Ishikawa (cell line): ENCODE results near the gene DMBT1.

ENCODE experiments used
- CEBPB ChIP-seq: IDR thresholded peaks from 2 replicates; pipeline ENCODE4 v1.6.1; 2012
- CREB1 ChIP-seq: IDR thresholded peaks from 2 replicates; pipeline ENCODE4 v1.6.1; 2012; ENCODE audit warnings: low read depth
- EGR1 ChIP-seq: IDR thresholded peaks from 2 replicates; pipeline ENCODE4 v1.6.1; 2012
- EP300 ChIP-seq: IDR thresholded peaks from 2 replicates; pipeline ENCODE4 v1.6.1; 2012; ENCODE audit warnings: borderline replicate concordance
- FOXM1 ChIP-seq: IDR thresholded peaks from 2 replicates; pipeline ENCODE4 v1.6.1; 2012; ENCODE audit warnings: low read depth, borderline replicate concordance
- NFIC ChIP-seq: IDR thresholded peaks from 2 replicates; pipeline ENCODE4 v1.6.1; 2012
- RAD21 ChIP-seq: IDR thresholded peaks from 2 replicates; pipeline ENCODE4 v1.6.1; 2012; ENCODE audit warnings: low read depth
- TAF1 ChIP-seq: IDR thresholded peaks from 2 replicates; pipeline ENCODE4 v1.6.1; 2012; ENCODE audit warnings: low read depth, mild to moderate bottlenecking
- TCF12 ChIP-seq: IDR thresholded peaks from 2 replicates; pipeline ENCODE4 v1.6.1; 2012; ENCODE audit warnings: low read depth
- TEAD4 ChIP-seq: IDR thresholded peaks from 2 replicates; pipeline ENCODE4 v1.6.1; 2012
- YY1 ChIP-seq: IDR thresholded peaks from 2 replicates; pipeline ENCODE4 v1.6.1; 2012; ENCODE audit warnings: low read depth
- ZBTB7A ChIP-seq: IDR thresholded peaks from 2 replicates; pipeline ENCODE4 v1.6.1; 2012; ENCODE audit warnings: low read depth
- TF ChIP-seq, protein P1 (sequence below): IDR thresholded peaks from 2 replicates; pipeline ENCODE4 v1.6.1; 2012
- TF ChIP-seq, protein P2 (sequence below): IDR thresholded peaks from 2 replicates; pipeline ENCODE4 v1.6.1; 2012; ENCODE audit warnings: low read depth, mild to moderate bottlenecking
- TF ChIP-seq, protein P3 (sequence below): IDR thresholded peaks from 2 replicates; pipeline ENCODE4 v1.6.1; 2012

Gene DMBT1

DNA sequence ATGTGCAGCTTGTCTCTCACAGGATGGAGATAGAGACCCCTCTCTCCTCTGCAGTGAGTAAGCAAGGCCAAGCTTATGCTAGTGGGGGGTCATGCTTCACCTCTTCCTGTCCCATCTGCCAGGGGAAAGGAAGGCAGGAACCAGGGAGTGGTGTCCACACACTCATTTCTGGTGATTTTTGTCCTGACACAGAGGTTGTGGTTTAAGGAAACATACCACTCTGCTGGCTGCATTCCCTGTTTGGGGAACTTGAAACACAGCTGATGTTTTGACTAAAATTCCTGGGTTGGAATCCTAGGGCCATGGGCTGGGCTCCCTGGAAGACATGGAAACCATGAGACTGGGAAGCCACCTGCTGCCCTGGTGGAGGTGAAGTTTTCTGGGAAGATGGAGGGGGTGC, 117.7 kb downstream of the DMBT1 start:
- TF ChIP-seq, protein P1, sequence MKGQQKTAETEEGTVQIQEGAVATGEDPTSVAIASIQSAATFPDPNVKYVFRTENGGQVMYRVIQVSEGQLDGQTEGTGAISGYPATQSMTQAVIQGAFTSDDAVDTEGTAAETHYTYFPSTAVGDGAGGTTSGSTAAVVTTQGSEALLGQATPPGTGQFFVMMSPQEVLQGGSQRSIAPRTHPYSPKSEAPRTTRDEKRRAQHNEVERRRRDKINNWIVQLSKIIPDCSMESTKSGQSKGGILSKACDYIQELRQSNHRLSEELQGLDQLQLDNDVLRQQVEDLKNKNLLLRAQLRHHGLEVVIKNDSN, result no peak
- TF ChIP-seq YY1 (no peak), TCF12 (no peak), CREB1 (no peak), TAF1 (no peak), TEAD4 (no peak), ZBTB7A (no peak)
- TF ChIP-seq, protein P2, sequence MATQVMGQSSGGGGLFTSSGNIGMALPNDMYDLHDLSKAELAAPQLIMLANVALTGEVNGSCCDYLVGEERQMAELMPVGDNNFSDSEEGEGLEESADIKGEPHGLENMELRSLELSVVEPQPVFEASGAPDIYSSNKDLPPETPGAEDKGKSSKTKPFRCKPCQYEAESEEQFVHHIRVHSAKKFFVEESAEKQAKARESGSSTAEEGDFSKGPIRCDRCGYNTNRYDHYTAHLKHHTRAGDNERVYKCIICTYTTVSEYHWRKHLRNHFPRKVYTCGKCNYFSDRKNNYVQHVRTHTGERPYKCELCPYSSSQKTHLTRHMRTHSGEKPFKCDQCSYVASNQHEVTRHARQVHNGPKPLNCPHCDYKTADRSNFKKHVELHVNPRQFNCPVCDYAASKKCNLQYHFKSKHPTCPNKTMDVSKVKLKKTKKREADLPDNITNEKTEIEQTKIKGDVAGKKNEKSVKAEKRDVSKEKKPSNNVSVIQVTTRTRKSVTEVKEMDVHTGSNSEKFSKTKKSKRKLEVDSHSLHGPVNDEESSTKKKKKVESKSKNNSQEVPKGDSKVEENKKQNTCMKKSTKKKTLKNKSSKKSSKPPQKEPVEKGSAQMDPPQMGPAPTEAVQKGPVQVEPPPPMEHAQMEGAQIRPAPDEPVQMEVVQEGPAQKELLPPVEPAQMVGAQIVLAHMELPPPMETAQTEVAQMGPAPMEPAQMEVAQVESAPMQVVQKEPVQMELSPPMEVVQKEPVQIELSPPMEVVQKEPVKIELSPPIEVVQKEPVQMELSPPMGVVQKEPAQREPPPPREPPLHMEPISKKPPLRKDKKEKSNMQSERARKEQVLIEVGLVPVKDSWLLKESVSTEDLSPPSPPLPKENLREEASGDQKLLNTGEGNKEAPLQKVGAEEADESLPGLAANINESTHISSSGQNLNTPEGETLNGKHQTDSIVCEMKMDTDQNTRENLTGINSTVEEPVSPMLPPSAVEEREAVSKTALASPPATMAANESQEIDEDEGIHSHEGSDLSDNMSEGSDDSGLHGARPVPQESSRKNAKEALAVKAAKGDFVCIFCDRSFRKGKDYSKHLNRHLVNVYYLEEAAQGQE, result no peak
- TF ChIP-seq, protein P3, sequence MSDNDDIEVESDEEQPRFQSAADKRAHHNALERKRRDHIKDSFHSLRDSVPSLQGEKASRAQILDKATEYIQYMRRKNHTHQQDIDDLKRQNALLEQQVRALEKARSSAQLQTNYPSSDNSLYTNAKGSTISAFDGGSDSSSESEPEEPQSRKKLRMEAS, result no peak

DNA sequence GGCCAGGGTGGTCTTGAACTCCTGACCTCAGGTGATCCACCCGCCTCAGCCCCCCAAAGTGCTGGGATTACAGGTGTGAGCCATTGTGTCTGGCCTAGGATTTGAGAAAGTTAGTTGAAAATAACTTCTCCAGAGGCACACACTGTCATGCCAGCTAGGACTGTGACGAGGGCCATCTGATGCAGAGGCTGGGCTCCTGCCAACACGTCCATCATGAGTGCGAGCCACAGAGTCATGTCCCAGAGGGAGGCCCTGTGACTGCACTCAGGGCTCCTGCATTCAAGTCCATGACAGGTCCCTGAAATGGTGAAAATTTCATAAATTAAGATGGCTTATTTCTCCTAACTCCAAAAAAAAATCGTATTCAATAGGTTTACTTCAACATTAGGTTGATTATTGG, 122.0 kb downstream of the DMBT1 start:
- no peak for TF ChIP-seq FOXM1
- no peak for TF ChIP-seq TAF1
- TF ChIP-seq YY1, result no peak
- TF ChIP-seq TEAD4, result no peak
- TF ChIP-seq, protein P2, result no peak
- TF ChIP-seq EGR1, result no peak
- no peak for TF ChIP-seq NFIC
- TF ChIP-seq RAD21, result no peak
- TF ChIP-seq ZBTB7A, result no peak
- no peak for TF ChIP-seq TCF12

DNA sequence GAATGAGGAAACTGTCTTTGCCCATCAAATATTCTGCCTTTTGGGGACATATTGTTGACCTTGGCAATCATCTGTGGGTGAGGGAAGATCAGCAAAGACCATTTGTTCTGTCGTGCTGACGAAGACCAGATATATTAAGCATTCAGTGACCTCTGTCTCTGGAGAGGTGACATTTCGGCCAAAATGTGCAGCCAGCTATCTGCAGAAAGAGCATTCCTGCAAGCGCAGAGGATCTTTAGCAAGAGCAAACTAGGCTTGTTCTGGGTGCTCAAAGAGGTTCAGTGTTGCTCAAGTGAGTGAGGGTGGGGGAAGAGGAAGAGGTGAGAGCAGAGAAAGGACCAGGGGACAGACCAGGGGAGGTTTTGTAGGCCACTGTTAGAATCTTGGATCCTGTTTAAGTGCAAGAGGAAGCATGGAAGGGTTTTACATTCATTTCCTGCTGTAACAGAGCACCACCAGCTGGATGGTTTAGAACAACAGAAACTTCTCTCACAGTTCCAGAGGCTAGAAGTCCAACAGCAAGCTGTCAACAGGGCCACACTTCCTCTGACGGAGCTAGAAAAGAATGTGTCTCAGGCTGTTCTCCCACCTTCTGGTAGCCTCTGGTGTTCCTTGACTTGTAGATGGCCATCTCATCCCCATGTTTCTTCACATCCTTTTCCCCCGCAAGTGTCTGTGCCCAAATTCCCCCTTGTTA, 127.9 kb downstream of the DMBT1 start:
- TF ChIP-seq TCF12 (0 out of 2 replicates have a peak, but pooled peaks have one; percentile 15), EP300 (no peak), FOXM1 (no peak), ZBTB7A (no peak), TEAD4 (no peak), RAD21 (peak; percentile 49), YY1 (no peak), NFIC (no peak)
- TF ChIP-seq, protein P3, result no peak

DNA sequence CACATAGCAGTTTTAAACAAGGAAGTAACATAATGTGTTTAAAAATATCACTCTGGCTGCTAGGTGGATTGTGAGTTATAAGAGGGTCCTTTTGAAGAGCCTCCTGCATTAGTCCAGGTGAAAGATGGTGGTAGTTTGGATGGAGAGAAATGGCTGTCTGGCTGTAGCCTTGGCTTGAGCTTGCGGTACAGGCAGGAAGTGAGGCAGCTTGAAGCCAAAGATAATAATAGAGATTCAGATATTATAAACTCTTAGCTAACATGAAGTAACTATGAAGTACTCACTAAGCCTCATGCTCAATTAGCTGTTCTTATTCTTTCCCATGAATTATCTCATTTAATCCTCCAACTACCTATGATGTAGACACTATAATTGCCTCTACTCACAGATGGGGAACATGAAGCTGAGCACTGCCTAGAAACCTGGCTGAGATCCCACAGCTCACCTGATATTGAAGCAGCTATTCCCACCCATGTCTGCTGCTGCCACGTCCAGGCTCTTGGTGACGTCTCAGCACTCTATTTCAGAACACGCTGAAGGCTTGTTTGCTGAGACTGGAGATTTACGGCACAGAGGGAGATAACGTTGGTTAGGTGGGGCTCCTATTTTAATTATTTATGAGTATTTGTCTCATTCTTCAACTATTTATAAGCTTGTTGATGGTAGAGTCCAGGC, 128.7 kb downstream of the DMBT1 start:
- TF ChIP-seq, protein P2, result no peak
- TF ChIP-seq TAF1 (no peak), TCF12 (no peak), CREB1 (no peak), EGR1 (no peak), TEAD4 (no peak), EP300 (no peak), RAD21 (no peak), CEBPB (no peak), FOXM1 (no peak), NFIC (no peak), ZBTB7A (no peak), YY1 (no peak)
- TF ChIP-seq, protein P3, result no peak
- TF ChIP-seq, protein P1, result no peak
